Stimulated activated CD4-positive, alpha-beta T cell treated with anti-CD3 and anti-CD28 coated beads, Interleukin-15, amount 100 ng/mL, for 24 hours (primary cell): ENCODE results near the gene UBA1.

Experiments used
- DNase-seq: peaks from one replicate; pipeline ENCODE4 v3.0.0-alpha.2; 2020

Gene UBA1

GRCh38 chrX:47193475-47194193, at the start of gene UBA1:
Gene UBA1 (plus strand): TSS chrX:47193829. CDS start chrX:47198803, 4,974 bp downstream.
- peak; percentile 93 for DNase-seq

GRCh38 chrX:47143894-47144625, 49.6 kb upstream of the UBA1 start:
- DNase-seq = no peak

- peak; percentile 92 for DNase-seq
Observed at GRCh38 chrX:47144626-47145394, 48.8 kb upstream of the UBA1 start, which contains the start of the genes NDUFB11 and RBM10. Gene NDUFB11 (minus strand): TSS chrX:47144702. CDS start chrX:47144679, 23 bp downstream. Gene RBM10 (plus strand): TSS chrX:47145221. CDS start chrX:47147482, 2,261 bp downstream.

DNA sequence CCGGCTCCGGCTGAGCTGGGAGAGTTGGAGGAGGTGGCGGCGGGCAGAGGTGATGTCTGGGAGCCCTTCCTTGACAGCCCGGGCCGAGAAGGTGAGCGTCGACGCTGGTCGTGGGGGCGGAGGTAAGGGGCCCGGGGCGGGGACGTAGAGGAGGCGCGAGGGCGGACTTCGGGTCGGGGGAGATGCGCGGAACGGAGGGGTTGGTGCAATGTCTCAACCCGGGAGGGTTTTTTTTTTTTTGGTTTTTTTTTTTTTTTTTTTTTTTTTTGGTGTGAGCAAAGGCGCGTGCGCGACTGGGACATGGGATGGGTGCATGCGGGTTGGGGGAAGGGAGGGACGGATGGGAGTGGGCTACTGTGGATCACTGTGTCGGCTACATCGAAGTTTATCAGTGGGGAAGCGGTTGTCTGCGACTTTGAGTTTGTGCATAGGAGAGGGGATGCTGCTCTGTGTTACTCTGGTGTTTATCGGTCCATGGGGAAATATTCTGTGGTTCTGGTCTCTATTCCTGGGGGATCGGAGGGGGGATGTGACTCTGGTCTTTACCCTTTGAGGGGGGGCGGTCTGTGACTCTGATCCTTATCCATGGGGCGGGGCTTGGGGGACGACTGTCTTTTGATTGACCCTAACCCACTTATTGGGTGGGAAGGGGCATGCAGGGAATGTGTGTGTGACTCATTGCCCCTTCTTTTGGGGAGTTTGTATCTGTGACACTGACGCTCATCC, 48.1 kb upstream of the UBA1 start:
- peak; percentile 10 for DNase-seq

- DNase-seq = no peak
Observed at GRCh38 chrX:47146121-47146935, 47.3 kb upstream of the UBA1 start.

GRCh38 chrX:47146936-47147859, 46.4 kb upstream of the UBA1 start:
- no peak for DNase-seq

DNA sequence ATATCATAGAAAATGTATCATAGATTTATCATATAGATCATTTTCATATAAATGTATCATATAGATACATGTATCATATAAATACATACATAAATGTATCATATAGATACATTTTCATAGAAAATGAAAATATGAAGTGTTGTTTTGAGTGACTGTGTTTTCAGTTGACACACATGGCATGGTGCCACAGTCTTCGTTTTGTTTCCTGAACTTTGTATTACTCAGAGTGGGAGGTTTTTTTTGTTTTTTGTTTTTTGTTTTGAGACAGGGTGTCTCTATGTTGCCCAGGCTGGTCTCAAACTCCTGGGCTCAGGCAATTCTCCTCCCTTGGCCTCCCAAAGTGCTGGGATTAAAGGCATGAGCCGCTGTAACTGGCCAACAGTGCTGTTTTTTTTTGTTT, 44.7 kb upstream of the UBA1 start:
- DNase-seq = peak; percentile 37

- no peak for DNase-seq
Observed at GRCh38 chrX:47151435-47151834, 42.2 kb upstream of the UBA1 start.

GRCh38 chrX:47156611-47157520, 36.8 kb upstream of the UBA1 start:
- no peak for DNase-seq

DNA sequence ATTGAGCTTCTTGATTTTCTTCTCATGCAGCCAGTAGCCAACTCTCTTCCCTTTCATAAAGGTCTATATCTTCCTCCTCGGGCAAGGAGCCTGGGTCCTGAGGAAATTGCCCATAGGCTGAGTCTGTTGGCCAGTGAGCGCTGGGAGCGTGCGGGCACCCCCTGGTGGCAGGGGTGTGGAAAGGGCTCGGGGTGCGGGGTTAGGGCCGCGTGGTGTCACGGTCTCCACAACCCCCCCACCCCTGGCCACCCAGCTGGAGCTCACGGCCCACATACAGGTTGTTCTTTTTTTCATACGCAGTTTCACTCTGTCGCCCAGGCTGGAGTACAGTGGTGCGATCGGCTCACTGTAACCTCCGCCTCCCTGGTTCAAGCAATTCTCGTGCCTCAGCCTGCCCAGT, 35.5 kb upstream of the UBA1 start:
- no peak for DNase-seq

DNA sequence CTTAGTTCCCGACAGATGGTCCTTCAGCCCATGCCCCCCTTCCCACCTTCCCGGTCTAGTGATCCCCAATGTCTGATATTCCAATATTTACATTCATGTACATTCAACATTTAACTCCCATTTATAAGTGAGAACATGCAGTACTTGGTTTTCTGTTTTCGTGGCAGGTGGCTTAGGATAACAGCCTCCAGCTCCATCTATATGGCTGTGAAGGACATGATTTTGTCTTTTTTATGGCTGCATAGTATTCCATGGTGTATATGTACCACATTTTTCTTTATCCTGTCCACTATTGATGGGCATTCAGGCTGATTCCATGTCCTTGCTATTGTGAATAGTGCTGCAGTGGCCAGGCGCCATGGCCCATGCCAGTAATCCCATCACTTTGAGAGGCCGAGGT, 34.8 kb upstream of the UBA1 start:
- no peak for DNase-seq

DNA sequence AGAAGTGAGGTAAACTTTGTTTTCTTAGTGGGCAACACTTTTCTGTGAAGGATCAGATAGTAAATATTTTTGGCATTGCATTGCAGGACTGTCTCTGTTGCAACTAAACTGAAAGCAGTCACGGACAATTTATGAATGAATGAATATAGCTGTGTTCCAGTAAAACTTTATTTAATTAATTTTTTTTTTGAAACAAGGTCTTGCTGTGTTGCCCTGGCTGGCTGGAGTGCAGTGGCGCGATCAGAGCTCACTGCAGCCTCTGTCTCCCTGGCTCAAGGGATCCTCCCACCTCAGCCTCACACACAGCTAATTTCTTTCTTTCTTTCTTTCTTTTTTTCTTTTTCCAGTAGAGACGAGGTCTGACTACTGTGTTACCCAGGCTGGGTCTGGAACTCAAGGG, 32.8 kb upstream of the UBA1 start:
- no peak for DNase-seq

DNA sequence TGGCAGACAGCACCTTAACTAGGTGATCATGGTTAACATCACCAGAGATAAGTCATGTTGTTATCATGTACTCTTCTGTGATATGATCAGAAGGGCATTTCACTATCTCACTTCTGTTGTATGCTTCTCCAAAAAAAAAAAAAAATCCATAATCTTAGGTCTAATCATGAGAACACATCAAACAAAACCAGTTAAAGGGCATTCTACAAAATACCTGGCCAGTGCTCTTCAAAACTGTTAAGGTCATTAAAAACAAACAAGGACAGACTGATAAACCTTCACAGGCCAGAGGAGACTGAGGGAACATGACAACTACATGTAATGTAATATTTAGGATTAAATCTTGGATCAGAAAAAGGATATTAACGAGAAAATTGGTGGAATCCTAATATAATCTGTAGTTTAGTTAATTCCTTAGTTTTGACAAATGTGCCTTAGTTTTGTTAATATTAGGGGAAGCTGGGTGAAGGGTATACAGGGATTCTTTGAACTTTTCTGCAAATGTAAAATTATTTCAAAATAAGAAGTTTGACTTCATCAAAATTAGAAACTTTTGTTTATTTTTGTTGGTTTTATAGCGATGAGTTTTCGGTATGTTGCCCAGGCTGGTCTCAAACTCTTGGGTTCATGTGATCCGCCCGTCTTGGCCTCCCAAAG, 30.6 kb upstream of the UBA1 start:
- no peak for DNase-seq

- DNase-seq = no peak
Observed at GRCh38 chrX:47164420-47164819, 29.2 kb upstream of the UBA1 start.

- no peak for DNase-seq
Observed at GRCh38 chrX:47166126-47166525, 27.5 kb upstream of the UBA1 start.

DNA sequence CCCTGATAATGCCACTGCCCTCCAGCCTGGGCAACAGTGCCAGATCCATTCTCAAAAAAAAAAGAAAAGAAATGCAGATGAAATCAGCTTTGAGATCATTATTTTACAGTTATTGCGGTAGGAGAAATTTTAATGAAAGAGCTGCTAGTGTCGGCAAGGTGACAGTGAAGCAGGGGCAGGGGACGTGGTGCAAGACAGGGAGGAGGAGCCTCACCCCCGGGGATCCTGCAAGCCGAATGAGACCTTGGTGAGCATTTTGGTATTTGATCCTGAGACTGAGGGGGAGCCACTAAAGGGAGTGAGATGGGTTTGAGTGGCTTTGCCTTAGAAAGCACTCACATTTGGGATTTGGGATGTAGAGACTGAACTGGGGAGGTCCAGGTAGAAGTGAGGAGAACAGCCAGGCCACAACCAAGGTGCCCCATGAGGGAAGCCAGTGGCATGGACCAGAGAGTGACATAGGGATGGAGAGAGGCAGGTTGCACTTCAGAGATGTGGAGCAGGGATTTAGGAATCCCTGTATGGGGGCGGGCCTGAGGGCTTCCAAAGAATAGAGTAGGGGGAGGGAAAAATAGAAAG, 25.0 kb upstream of the UBA1 start:
- no peak for DNase-seq

DNA sequence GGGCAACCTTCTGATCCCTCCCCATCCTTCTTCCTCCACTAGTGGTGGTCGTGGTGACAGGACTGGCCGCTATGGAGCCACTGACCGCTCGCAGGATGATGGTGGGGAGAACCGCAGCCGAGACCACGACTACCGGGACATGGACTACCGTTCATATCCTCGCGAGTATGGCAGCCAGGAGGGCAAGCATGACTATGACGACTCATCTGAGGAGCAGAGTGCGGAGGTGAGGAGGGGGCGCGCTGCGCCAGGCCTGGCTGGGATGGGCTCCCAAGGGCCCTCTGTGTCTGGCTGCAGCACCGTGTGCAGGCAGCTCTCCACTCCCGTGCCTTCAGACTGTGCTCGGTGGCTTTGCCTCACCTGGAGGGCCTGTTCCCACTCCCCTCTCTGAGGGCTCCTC, 24.4 kb upstream of the UBA1 start:
- no peak for DNase-seq

DNA sequence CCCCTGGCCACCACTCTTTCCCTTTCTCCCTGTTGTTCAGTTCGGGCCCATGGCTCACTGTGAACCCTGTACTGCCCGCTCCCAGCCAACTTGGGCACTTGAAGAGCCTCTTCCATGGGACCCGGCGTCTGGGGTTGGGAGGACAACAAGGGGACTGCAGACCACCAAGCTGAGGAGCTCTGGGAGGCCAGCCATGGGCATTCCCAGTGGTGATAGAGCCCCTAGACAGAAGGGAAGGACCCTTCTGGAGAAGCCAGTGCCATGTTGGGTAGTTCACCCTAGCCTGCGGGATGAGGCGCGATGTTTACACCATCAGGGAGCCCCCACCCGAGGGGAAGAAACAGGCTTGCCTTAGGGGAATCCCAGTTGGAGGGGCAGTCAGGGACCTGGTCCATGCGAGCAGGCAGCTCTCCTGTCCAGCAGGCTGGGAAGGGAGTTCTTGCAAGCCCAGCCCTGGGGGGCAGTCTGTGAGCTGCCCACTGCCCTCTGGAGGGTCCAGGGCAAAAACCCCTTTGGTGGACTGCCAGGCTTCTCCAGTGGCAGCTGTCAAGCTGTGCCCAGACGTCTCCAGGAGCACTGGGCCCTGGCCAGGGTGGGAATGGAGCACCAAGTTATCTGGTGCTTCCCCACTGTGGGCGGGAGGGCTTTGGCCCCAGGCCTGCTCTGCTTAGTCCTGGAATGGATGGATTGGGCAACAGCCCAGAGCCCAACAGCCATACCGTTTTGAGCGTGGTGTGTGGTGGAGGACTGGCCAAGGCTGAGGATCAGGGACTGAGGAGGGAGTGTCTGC, 23.7 kb upstream of the UBA1 start:
- DNase-seq = no peak
